Measurements from ENCODE around the gene C2orf76.

C2orf76 gene

GRCh38 chr2:119327431-119327830 is 39.2 kb downstream of the C2orf76 start:
- DNase-seq (ENCODE audit: low read depth, low spot score) = no peak
- no peaks in the 10 kb centered on the region for H3K27me3 ChIP-seq (ENCODE audit: insufficient read depth, insufficient read length)
- no peaks in the 10 kb centered on the region for H3K36me3 ChIP-seq (ENCODE audit: insufficient read depth, insufficient read length, low read length)
- H3K4me3 ChIP-seq (ENCODE audit: insufficient read length, low read depth) = no peak overlapping the region
- TF ChIP-seq ZNF274 (IDR thresholded peaks at IDR 0.05; ENCODE audit: low read depth, low read length) (no peak), SUZ12 (IDR thresholded peaks at IDR 0.05; ENCODE audit: extremely low read depth, insufficient read depth, insufficient read length) (no peak), YY1 (IDR thresholded peaks at IDR 0.05; ENCODE audit: insufficient read depth, insufficient read length) (no peak)
- H3K9me3 ChIP-seq (ENCODE audit: insufficient read depth, low read length) = no peaks in the 10 kb centered on the region
- no peaks in the 10 kb centered on the region for H3K4me1 ChIP-seq (ENCODE audit: insufficient read depth, insufficient read length)
- H3K9ac ChIP-seq (ENCODE audit: insufficient read length, low read depth) = no peak overlapping the region

GRCh38 chr2:119326938-119327337 is 39.7 kb downstream of the C2orf76 start:
- TF ChIP-seq ZNF274 (IDR thresholded peaks at IDR 0.05; ENCODE audit: low read depth, low read length) (no peak), YY1 (IDR thresholded peaks at IDR 0.05; ENCODE audit: insufficient read depth, insufficient read length) (no peak), SUZ12 (IDR thresholded peaks at IDR 0.05; ENCODE audit: extremely low read depth, insufficient read depth, insufficient read length) (no peak)

DNA sequence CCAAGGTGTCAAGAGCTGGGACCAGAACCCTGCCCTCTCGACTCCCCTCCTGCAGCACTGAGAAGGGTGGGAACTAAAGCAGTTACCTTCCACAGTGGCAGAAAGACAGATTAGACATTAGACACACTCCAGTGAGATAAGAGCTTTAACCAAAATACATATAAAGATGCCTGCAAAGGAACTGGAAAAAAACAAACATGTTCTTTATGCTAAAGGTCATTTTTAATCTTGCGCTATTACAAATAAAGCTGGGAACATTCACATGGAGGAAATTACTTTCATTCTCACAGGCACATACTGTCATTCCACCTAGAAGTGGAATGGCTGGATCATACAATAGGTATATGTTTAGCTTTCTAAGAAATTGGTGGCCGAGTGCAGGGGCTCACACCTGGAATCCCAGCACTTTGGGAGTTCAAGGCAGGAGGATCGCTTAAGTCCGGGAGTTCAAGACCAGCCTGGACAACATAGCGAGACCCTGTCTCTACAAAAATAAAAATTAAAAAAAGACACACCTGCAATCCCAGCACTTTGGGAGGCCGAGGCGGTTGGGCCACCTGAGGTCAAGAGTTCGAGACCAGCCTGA is 41.9 kb downstream of the C2orf76 start:
- no peak for DNase-seq (ENCODE audit: low read depth, low spot score)
- TF ChIP-seq SUZ12 (IDR thresholded peaks at IDR 0.05; ENCODE audit: extremely low read depth, insufficient read depth, insufficient read length) = no peak
- TF ChIP-seq YY1 (IDR thresholded peaks at IDR 0.05; ENCODE audit: insufficient read depth, insufficient read length) = no peak
- no peak for TF ChIP-seq ZNF274 (IDR thresholded peaks at IDR 0.05; ENCODE audit: low read depth, low read length)
- no peaks in the 10 kb centered on the region for H3K27me3 ChIP-seq (ENCODE audit: insufficient read depth, insufficient read length)
- no peak overlapping the region for H3K4me3 ChIP-seq (ENCODE audit: insufficient read length, low read depth)
- H3K9me3 ChIP-seq (ENCODE audit: insufficient read depth, low read length) = no peaks in the 10 kb centered on the region
- H3K36me3 ChIP-seq (ENCODE audit: insufficient read depth, insufficient read length, low read length) = no peaks in the 10 kb centered on the region
- H3K4me1 ChIP-seq (ENCODE audit: insufficient read depth, insufficient read length) = no peaks in the 10 kb centered on the region
- no peak overlapping the region for H3K9ac ChIP-seq (ENCODE audit: insufficient read length, low read depth)

More at GRCh38 chr2:119326938-119327337, 39.7 kb downstream of the C2orf76 start:
- Histone ChIP-seq H3K4me1 (ENCODE audit: insufficient read depth, insufficient read length) (no peaks in the 10 kb centered on the region), H3K36me3 (ENCODE audit: insufficient read depth, insufficient read length, low read length) (no peaks in the 10 kb centered on the region), H3K27me3 (ENCODE audit: insufficient read depth, insufficient read length) (no peaks in the 10 kb centered on the region), H3K9ac (ENCODE audit: insufficient read length, low read depth) (no peak overlapping the region), H3K9me3 (ENCODE audit: insufficient read depth, low read length) (no peaks in the 10 kb centered on the region), H3K4me3 (ENCODE audit: insufficient read length, low read depth) (no peak overlapping the region)
- DNase-seq (ENCODE audit: low read depth, low spot score) = no peak

- no peaks in the 10 kb centered on the region for H3K4me1 ChIP-seq (ENCODE audit: insufficient read depth, insufficient read length)
- no peaks in the 10 kb centered on the region for H3K36me3 ChIP-seq (ENCODE audit: insufficient read depth, insufficient read length, low read length)
- no peaks in the 10 kb centered on the region for H3K27me3 ChIP-seq (ENCODE audit: insufficient read depth, insufficient read length)
- H3K9me3 ChIP-seq (ENCODE audit: insufficient read depth, low read length) = no peaks in the 10 kb centered on the region
- H3K4me3 ChIP-seq (ENCODE audit: insufficient read length, low read depth) = no peak overlapping the region
- DNase-seq (ENCODE audit: low read depth, low spot score) = no peak
- TF ChIP-seq ZNF274 (IDR thresholded peaks at IDR 0.05; ENCODE audit: low read depth, low read length) (no peak), YY1 (IDR thresholded peaks at IDR 0.05; ENCODE audit: insufficient read depth, insufficient read length) (no peak), SUZ12 (IDR thresholded peaks at IDR 0.05; ENCODE audit: extremely low read depth, insufficient read depth, insufficient read length) (no peak)
- H3K9ac ChIP-seq (ENCODE audit: insufficient read length, low read depth) = no peak overlapping the region
These were observed 43.2 kb downstream of the C2orf76 start for GRCh38 chr2:119323459-119323858.

GRCh38 chr2:119319593-119319992 is 47.0 kb downstream of the C2orf76 start:
- no peak overlapping the region for H3K9ac ChIP-seq (ENCODE audit: insufficient read length, low read depth)
- DNase-seq (ENCODE audit: low read depth, low spot score) = no peak
- no peaks in the 10 kb centered on the region for H3K4me1 ChIP-seq (ENCODE audit: insufficient read depth, insufficient read length)
- no peaks in the 10 kb centered on the region for H3K9me3 ChIP-seq (ENCODE audit: insufficient read depth, low read length)
- no peak for TF ChIP-seq YY1 (IDR thresholded peaks at IDR 0.05; ENCODE audit: insufficient read depth, insufficient read length)
- no peaks in the 10 kb centered on the region for H3K27me3 ChIP-seq (ENCODE audit: insufficient read depth, insufficient read length)
- H3K4me3 ChIP-seq (ENCODE audit: insufficient read length, low read depth) = no peak overlapping the region
- H3K36me3 ChIP-seq (ENCODE audit: insufficient read depth, insufficient read length, low read length) = no peaks in the 10 kb centered on the region

DNA sequence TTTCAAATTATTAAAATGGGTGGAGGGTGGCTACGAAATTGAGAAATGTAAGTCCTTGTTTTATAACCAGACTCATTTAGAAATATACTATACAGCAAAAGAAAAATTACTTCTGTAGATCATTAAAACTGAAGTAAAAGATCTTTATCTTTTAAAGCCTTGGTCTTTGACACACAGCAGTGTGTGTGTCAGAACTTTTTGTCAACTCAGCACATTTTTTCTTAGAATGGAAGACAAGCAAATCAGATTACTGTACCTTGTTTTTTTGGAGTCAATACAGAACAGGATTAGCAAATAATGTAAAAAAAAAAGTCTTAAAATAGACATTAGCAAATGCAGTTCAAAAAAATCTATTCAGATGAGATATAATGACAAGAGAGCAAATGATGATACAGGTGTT is 49.1 kb downstream of the C2orf76 start:
- no peaks in the 10 kb centered on the region for H3K9me3 ChIP-seq (ENCODE audit: insufficient read depth, low read length)
- no peaks in the 10 kb centered on the region for H3K27me3 ChIP-seq (ENCODE audit: insufficient read depth, insufficient read length)
- DNase-seq (ENCODE audit: low read depth, low spot score) = no peak
- no peak overlapping the region for H3K9ac ChIP-seq (ENCODE audit: insufficient read length, low read depth)
- no peak overlapping the region for H3K4me3 ChIP-seq (ENCODE audit: insufficient read length, low read depth)
- H3K4me1 ChIP-seq (ENCODE audit: insufficient read depth, insufficient read length) = no peaks in the 10 kb centered on the region
- no peaks in the 10 kb centered on the region for H3K36me3 ChIP-seq (ENCODE audit: insufficient read depth, insufficient read length, low read length)
- TF ChIP-seq ZNF274 (IDR thresholded peaks at IDR 0.05; ENCODE audit: low read depth, low read length) (no peak), YY1 (IDR thresholded peaks at IDR 0.05; ENCODE audit: insufficient read depth, insufficient read length) (no peak), SUZ12 (IDR thresholded peaks at IDR 0.05; ENCODE audit: extremely low read depth, insufficient read depth, insufficient read length) (no peak)

GRCh38 chr2:119316066-119316465 is 50.6 kb downstream of the C2orf76 start:
- no peak for DNase-seq (ENCODE audit: low read depth, low spot score)
- Histone ChIP-seq H3K4me3 (ENCODE audit: insufficient read length, low read depth) (no peak overlapping the region), H3K9me3 (ENCODE audit: insufficient read depth, low read length) (no peaks in the 10 kb centered on the region), H3K4me1 (ENCODE audit: insufficient read depth, insufficient read length) (peaks cover 3% of the 10 kb centered on the region), H3K27me3 (ENCODE audit: insufficient read depth, insufficient read length) (no peaks in the 10 kb centered on the region), H3K9ac (ENCODE audit: insufficient read length, low read depth) (no peak overlapping the region), H3K36me3 (ENCODE audit: insufficient read depth, insufficient read length, low read length) (no peaks in the 10 kb centered on the region)
- TF ChIP-seq YY1 (IDR thresholded peaks at IDR 0.05; ENCODE audit: insufficient read depth, insufficient read length) (no peak), SUZ12 (IDR thresholded peaks at IDR 0.05; ENCODE audit: extremely low read depth, insufficient read depth, insufficient read length) (no peak), ZNF274 (IDR thresholded peaks at IDR 0.05; ENCODE audit: low read depth, low read length) (no peak)
